ENCODE data around the gene WDR20.

The WDR20 gene

GRCh38 chr14:102138535-102138934, 1.2 kb upstream of the WDR20 start:
- Mint-ChIP-seq H3K27ac (no peak overlapping the region), H3K36me3 (ENCODE audit: low read depth) (peaks cover 12% of the 10 kb centered on the region), H3K27me3 (ENCODE audit: low read depth, poor library complexity) (peaks cover 3% of the 10 kb centered on the region), H3K4me1 (peaks cover 30% of the 10 kb centered on the region), H3K9me3 (no peaks in the 10 kb centered on the region), H3K4me3 (peak overlapping the region; percentile 98)
- no peak for TF ChIP-seq CTCF (IDR thresholded peaks at IDR 0.05)
- no peak for DNase-seq

- DNase-seq = no peak
- H3K4me1 Mint-ChIP-seq = peaks cover 30% of the 10 kb centered on the region
- H3K9me3 Mint-ChIP-seq = no peaks in the 10 kb centered on the region
- H3K27me3 Mint-ChIP-seq (ENCODE audit: low read depth, poor library complexity) = peaks cover 3% of the 10 kb centered on the region
- TF ChIP-seq CTCF (IDR thresholded peaks at IDR 0.05) = no peak
- no peak overlapping the region for H3K27ac Mint-ChIP-seq
- H3K36me3 Mint-ChIP-seq (ENCODE audit: low read depth) = peaks cover 12% of the 10 kb centered on the region
- H3K4me3 Mint-ChIP-seq = peak overlapping the region; percentile 98
Measured at GRCh38 chr14:102138961-102139285, 774 bp upstream of the WDR20 start.

- Mint-ChIP-seq H3K4me1 (peaks cover 22% of the 10 kb centered on the region), H3K4me3 (peak overlapping the region; percentile 98), H3K27me3 (ENCODE audit: low read depth, poor library complexity) (peaks cover 3% of the 10 kb centered on the region), H3K9me3 (no peaks in the 10 kb centered on the region), H3K27ac (peak overlapping the region; percentile 97), H3K36me3 (ENCODE audit: low read depth) (peaks cover 5% of the 10 kb centered on the region)
- DNase-seq = peak; percentile 39
- no peak for TF ChIP-seq CTCF (IDR thresholded peaks at IDR 0.05)
Measured at GRCh38 chr14:102140027-102140749, 491 bp downstream of the WDR20 start.

- Mint-ChIP-seq H3K36me3 (ENCODE audit: low read depth) (peaks cover 10% of the 10 kb centered on the region), H3K4me1 (peaks cover 22% of the 10 kb centered on the region), H3K27ac (peak overlapping the region; percentile 16), H3K9me3 (no peaks in the 10 kb centered on the region), H3K27me3 (ENCODE audit: low read depth, poor library complexity) (peaks cover 3% of the 10 kb centered on the region), H3K4me3 (peak overlapping the region; percentile 98)
- no peak for DNase-seq
- TF ChIP-seq CTCF (IDR thresholded peaks at IDR 0.05) = no peak
Measured at GRCh38 chr14:102140750-102141145, 1.1 kb downstream of the WDR20 start.

- H3K27me3 Mint-ChIP-seq (ENCODE audit: low read depth, poor library complexity) = peaks cover 3% of the 10 kb centered on the region
- no peak for TF ChIP-seq CTCF (IDR thresholded peaks at IDR 0.05)
- peaks cover 22% of the 10 kb centered on the region for H3K4me1 Mint-ChIP-seq
- H3K9me3 Mint-ChIP-seq = no peaks in the 10 kb centered on the region
- no peak overlapping the region for H3K4me3 Mint-ChIP-seq
- H3K27ac Mint-ChIP-seq = no peak overlapping the region
- DNase-seq = no peak
- H3K36me3 Mint-ChIP-seq (ENCODE audit: low read depth) = peaks cover 20% of the 10 kb centered on the region
Measured at GRCh38 chr14:102141797-102142196, 2.1 kb downstream of the WDR20 start.

GRCh38 chr14:102144914-102145313, 5.2 kb downstream of the WDR20 start:
- no peak for DNase-seq
- no peak overlapping the region for H3K4me3 Mint-ChIP-seq
- no peaks in the 10 kb centered on the region for H3K9me3 Mint-ChIP-seq
- H3K27ac Mint-ChIP-seq = no peak overlapping the region
- H3K36me3 Mint-ChIP-seq (ENCODE audit: low read depth) = peaks cover 32% of the 10 kb centered on the region
- peaks cover 10% of the 10 kb centered on the region for H3K4me1 Mint-ChIP-seq
- no peak for TF ChIP-seq CTCF (IDR thresholded peaks at IDR 0.05)
- H3K27me3 Mint-ChIP-seq (ENCODE audit: low read depth, poor library complexity) = no peaks in the 10 kb centered on the region

All from nephron progenitor cell (in vitro differentiated cells).